ENCODE data around the gene HLTF.
A peak's percentile ranks its signal among the peaks of the same experiment; 100 is the strongest.

Gene HLTF

GRCh38 chr3:149087208-149087607, 875 bp upstream of the HLTF start:
- Histone ChIP-seq H3K4ac (ENCODE audit: low read length) (no peak overlapping the region), H2BK15ac (ENCODE audit: low read length) (no peak overlapping the region), H3K27ac (replicated peaks; ENCODE audit: low read length) (no peak overlapping the region), H3K4me3 (ENCODE audit: low read length in 2 of 2) (peak overlapping the region in 1 of 2 donors; percentile 49), H3K36me3 (replicated peaks in 1 of 2; ENCODE audit: control insufficient read depth in 2 of 2, insufficient read depth in 2 of 2, low read length in 2 of 2) (peaks cover 2 to 25% of the 10 kb centered on the region in 2 donors), H2BK120ac (ENCODE audit: low read depth, low read length) (no peak overlapping the region), H3K79me1 (ENCODE audit: low read depth, low read length) (peaks cover 3% of the 10 kb centered on the region), H2AFZ (ENCODE audit: low read length) (peak overlapping the region; percentile 88), H2AK5ac (ENCODE audit: low read depth, low read length) (no peak overlapping the region), H3K23ac (ENCODE audit: low read depth, low read length, poor library complexity) (no peak overlapping the region), H3K9ac (ENCODE audit: low read depth, low read length, poor library complexity) (no peak overlapping the region), H3K14ac (ENCODE audit: low read length) (no peak overlapping the region), H3K4me1 (ENCODE audit: control insufficient read depth in 2 of 2, insufficient read depth in 1 of 2, low read depth in 1 of 2, low read length in 2 of 2) (peaks cover 0 to 1% of the 10 kb centered on the region in 2 donors), H3K9me3 (replicated peaks in 1 of 2; ENCODE audit: control insufficient read depth in 2 of 2, insufficient read depth in 1 of 2, low read depth in 1 of 2, low read length in 2 of 2) (peaks cover 4 to 29% of the 10 kb centered on the region in 2 donors), H4K8ac (ENCODE audit: low read depth, low read length) (no peak overlapping the region), H3K27me3 (ENCODE audit: control insufficient read depth in 3 of 3, insufficient read depth in 3 of 3, low read depth in 1 of 3, low read length in 3 of 3) (no peaks in the 10 kb centered on the region), H4K91ac (ENCODE audit: low read depth, low read length, poor library complexity) (no peak overlapping the region), H2BK12ac (ENCODE audit: low read length) (no peak overlapping the region), H3K18ac (ENCODE audit: low read length) (no peak overlapping the region), H2BK5ac (ENCODE audit: low read length) (no peak overlapping the region), H3K4me2 (ENCODE audit: insufficient read depth, low read length, poor library complexity, severe bottlenecking) (no peak overlapping the region)
- DNase-seq (ENCODE audit: low spot score): no peak
- WGBS, 2 donors (ENCODE audit: extremely low coverage in 2 of 2, insufficient read length in 2 of 2, insufficient replicate concordance in 1 of 2): no CpG with 5 or more reads among the region's 15 CpGs

- peaks cover 4 to 33% of the 10 kb centered on the region in 2 donors for H3K9me3 ChIP-seq (replicated peaks in 1 of 2; ENCODE audit: control insufficient read depth in 2 of 2, insufficient read depth in 1 of 2, low read depth in 1 of 2, low read length in 2 of 2)
- no peak overlapping the region for H4K91ac ChIP-seq (ENCODE audit: low read depth, low read length, poor library complexity)
- peak overlapping the region; percentile 64 for H3K4me2 ChIP-seq (ENCODE audit: insufficient read depth, low read length, poor library complexity, severe bottlenecking)
- H2BK5ac ChIP-seq (ENCODE audit: low read length): no peak overlapping the region
- H3K23ac ChIP-seq (ENCODE audit: low read depth, low read length, poor library complexity): peak overlapping the region; percentile 30
- peak overlapping the region; percentile 88 for H2AFZ ChIP-seq (ENCODE audit: low read length)
- H3K4me3 ChIP-seq (ENCODE audit: low read length in 2 of 2): peak overlapping the region; percentile 55 to 87
- H3K36me3 ChIP-seq (replicated peaks in 1 of 2; ENCODE audit: control insufficient read depth in 2 of 2, insufficient read depth in 2 of 2, low read length in 2 of 2): peaks cover 2 to 37% of the 10 kb centered on the region in 2 donors
- no CpG with 5 or more reads among the region's 21 CpGs for WGBS, 2 donors (ENCODE audit: extremely low coverage in 2 of 2, insufficient read length in 2 of 2, insufficient replicate concordance in 1 of 2)
- peaks cover 0 to under 1% of the 10 kb centered on the region in 2 donors for H3K4me1 ChIP-seq (ENCODE audit: control insufficient read depth in 2 of 2, insufficient read depth in 1 of 2, low read depth in 1 of 2, low read length in 2 of 2)
- no peak overlapping the region for H3K27ac ChIP-seq (replicated peaks; ENCODE audit: low read length)
- no peak overlapping the region for H2AK5ac ChIP-seq (ENCODE audit: low read depth, low read length)
- peak overlapping the region; percentile 80 for H3K18ac ChIP-seq (ENCODE audit: low read length)
- H4K8ac ChIP-seq (ENCODE audit: low read depth, low read length): no peak overlapping the region
- no peak for DNase-seq (ENCODE audit: low spot score)
- no peak overlapping the region for H2BK120ac ChIP-seq (ENCODE audit: low read depth, low read length)
- no peak overlapping the region for H3K14ac ChIP-seq (ENCODE audit: low read length)
- H3K79me1 ChIP-seq (ENCODE audit: low read depth, low read length): peaks cover 3% of the 10 kb centered on the region
- no peak overlapping the region for H2BK15ac ChIP-seq (ENCODE audit: low read length)
- H3K9ac ChIP-seq (ENCODE audit: low read depth, low read length, poor library complexity): peak overlapping the region; percentile 87
- no peak overlapping the region for H3K4ac ChIP-seq (ENCODE audit: low read length)
- no peak overlapping the region for H2BK12ac ChIP-seq (ENCODE audit: low read length)
- no peaks in the 10 kb centered on the region for H3K27me3 ChIP-seq (ENCODE audit: control insufficient read depth in 3 of 3, insufficient read depth in 3 of 3, low read depth in 1 of 3, low read length in 3 of 3)
These were observed 503 bp downstream of the HLTF start for GRCh38 chr3:149085828-149086231.

- Histone ChIP-seq H2BK120ac (ENCODE audit: low read depth, low read length) (no peak overlapping the region), H3K27ac (replicated peaks; ENCODE audit: low read length) (no peak overlapping the region), H2BK5ac (ENCODE audit: low read length) (no peak overlapping the region), H3K9me3 (replicated peaks in 1 of 2; ENCODE audit: control insufficient read depth in 2 of 2, insufficient read depth in 1 of 2, low read depth in 1 of 2, low read length in 2 of 2) (peaks cover 0 to 41% of the 10 kb centered on the region in 2 donors), H3K27me3 (ENCODE audit: control insufficient read depth in 3 of 3, insufficient read depth in 3 of 3, low read depth in 1 of 3, low read length in 3 of 3) (no peaks in the 10 kb centered on the region), H3K4ac (ENCODE audit: low read length) (no peak overlapping the region), H3K79me1 (ENCODE audit: low read depth, low read length) (peaks cover 5% of the 10 kb centered on the region), H2AFZ (ENCODE audit: low read length) (no peak overlapping the region), H4K91ac (ENCODE audit: low read depth, low read length, poor library complexity) (no peak overlapping the region), H3K23ac (ENCODE audit: low read depth, low read length, poor library complexity) (no peak overlapping the region), H3K14ac (ENCODE audit: low read length) (no peak overlapping the region), H2BK12ac (ENCODE audit: low read length) (no peak overlapping the region), H4K8ac (ENCODE audit: low read depth, low read length) (no peak overlapping the region), H2BK15ac (ENCODE audit: low read length) (no peak overlapping the region), H2AK5ac (ENCODE audit: low read depth, low read length) (no peak overlapping the region), H3K4me3 (ENCODE audit: low read length in 2 of 2) (no peak overlapping the region), H3K36me3 (replicated peaks in 1 of 2; ENCODE audit: control insufficient read depth in 2 of 2, insufficient read depth in 2 of 2, low read length in 2 of 2) (peaks cover 2 to 70% of the 10 kb centered on the region in 2 donors), H3K9ac (ENCODE audit: low read depth, low read length, poor library complexity) (no peak overlapping the region), H3K4me2 (ENCODE audit: insufficient read depth, low read length, poor library complexity, severe bottlenecking) (no peak overlapping the region), H3K4me1 (ENCODE audit: control insufficient read depth in 2 of 2, insufficient read depth in 1 of 2, low read depth in 1 of 2, low read length in 2 of 2) (no peaks in the 10 kb centered on the region), H3K18ac (ENCODE audit: low read length) (no peak overlapping the region)
- no CpG with 5 or more reads among the region's 1 CpG for WGBS, 2 donors (ENCODE audit: extremely low coverage in 2 of 2, insufficient read length in 2 of 2, insufficient replicate concordance in 1 of 2)
- no peak for DNase-seq (ENCODE audit: low spot score)
These were observed 4.6 kb downstream of the HLTF start for GRCh38 chr3:149081772-149082171.

GRCh38 chr3:149080699-149081091, 5.6 kb downstream of the HLTF start:
- Histone ChIP-seq H2BK120ac (ENCODE audit: low read depth, low read length) (no peak overlapping the region), H2AFZ (ENCODE audit: low read length) (no peak overlapping the region), H3K14ac (ENCODE audit: low read length) (no peak overlapping the region), H3K23ac (ENCODE audit: low read depth, low read length, poor library complexity) (no peak overlapping the region), H3K4me3 (ENCODE audit: low read length in 2 of 2) (no peak overlapping the region), H2BK5ac (ENCODE audit: low read length) (no peak overlapping the region), H4K91ac (ENCODE audit: low read depth, low read length, poor library complexity) (no peak overlapping the region), H3K36me3 (replicated peaks in 1 of 2; ENCODE audit: control insufficient read depth in 2 of 2, insufficient read depth in 2 of 2, low read length in 2 of 2) (peaks cover 2 to 81% of the 10 kb centered on the region in 2 donors), H2AK5ac (ENCODE audit: low read depth, low read length) (no peak overlapping the region), H2BK12ac (ENCODE audit: low read length) (no peak overlapping the region), H3K27ac (replicated peaks; ENCODE audit: low read length) (no peak overlapping the region), H3K18ac (ENCODE audit: low read length) (no peak overlapping the region), H3K4ac (ENCODE audit: low read length) (no peak overlapping the region), H3K9me3 (replicated peaks in 1 of 2; ENCODE audit: control insufficient read depth in 2 of 2, insufficient read depth in 1 of 2, low read depth in 1 of 2, low read length in 2 of 2) (peaks cover 0 to 39% of the 10 kb centered on the region in 2 donors), H3K4me1 (ENCODE audit: control insufficient read depth in 2 of 2, insufficient read depth in 1 of 2, low read depth in 1 of 2, low read length in 2 of 2) (no peaks in the 10 kb centered on the region), H3K27me3 (ENCODE audit: control insufficient read depth in 3 of 3, insufficient read depth in 3 of 3, low read depth in 1 of 3, low read length in 3 of 3) (no peaks in the 10 kb centered on the region), H4K8ac (ENCODE audit: low read depth, low read length) (no peak overlapping the region), H3K79me1 (ENCODE audit: low read depth, low read length) (peaks cover 5% of the 10 kb centered on the region), H2BK15ac (ENCODE audit: low read length) (no peak overlapping the region), H3K4me2 (ENCODE audit: insufficient read depth, low read length, poor library complexity, severe bottlenecking) (no peak overlapping the region), H3K9ac (ENCODE audit: low read depth, low read length, poor library complexity) (no peak overlapping the region)
- no peak for DNase-seq (ENCODE audit: low spot score)
- WGBS, 2 donors (ENCODE audit: extremely low coverage in 2 of 2, insufficient read length in 2 of 2, insufficient replicate concordance in 1 of 2): no CpG with 5 or more reads among the region's 2 CpGs

Measured in neuronal stem cell (in vitro differentiated cells).